ENCODE measurements around the gene NEUROD2.
A peak's percentile ranks its signal among the peaks of the same experiment; 100 is the strongest.

NEUROD2 gene
- total RNA-seq, result 0 reads per million in 2 experiments

DNA sequence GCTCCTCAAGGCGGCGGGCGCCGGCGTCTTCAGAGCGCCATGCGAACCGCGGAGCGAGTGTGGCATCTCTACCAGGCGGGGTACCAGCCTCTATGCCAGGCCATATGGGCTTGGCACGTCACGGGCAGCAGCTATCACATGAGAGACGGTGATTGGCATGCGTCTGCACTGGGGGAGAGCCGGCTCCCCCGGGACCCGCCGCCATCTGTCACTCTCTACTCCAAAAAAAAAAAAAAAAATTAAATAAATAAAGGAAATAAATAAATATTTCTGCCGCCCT lies at the start of gene NEUROD2:
Gene NEUROD2, minus strand, starts transcription at position 70 of the 280 bp plus-strand sequence. CDS start 1,321 bp downstream, outside the sequence.
- DNase-seq (ENCODE audit: low read depth), result no peak

- no peak for DNase-seq (ENCODE audit: low read depth)
Measured at GRCh38 chr17:39655105-39655504, 47.4 kb upstream of the NEUROD2 start.

DNA sequence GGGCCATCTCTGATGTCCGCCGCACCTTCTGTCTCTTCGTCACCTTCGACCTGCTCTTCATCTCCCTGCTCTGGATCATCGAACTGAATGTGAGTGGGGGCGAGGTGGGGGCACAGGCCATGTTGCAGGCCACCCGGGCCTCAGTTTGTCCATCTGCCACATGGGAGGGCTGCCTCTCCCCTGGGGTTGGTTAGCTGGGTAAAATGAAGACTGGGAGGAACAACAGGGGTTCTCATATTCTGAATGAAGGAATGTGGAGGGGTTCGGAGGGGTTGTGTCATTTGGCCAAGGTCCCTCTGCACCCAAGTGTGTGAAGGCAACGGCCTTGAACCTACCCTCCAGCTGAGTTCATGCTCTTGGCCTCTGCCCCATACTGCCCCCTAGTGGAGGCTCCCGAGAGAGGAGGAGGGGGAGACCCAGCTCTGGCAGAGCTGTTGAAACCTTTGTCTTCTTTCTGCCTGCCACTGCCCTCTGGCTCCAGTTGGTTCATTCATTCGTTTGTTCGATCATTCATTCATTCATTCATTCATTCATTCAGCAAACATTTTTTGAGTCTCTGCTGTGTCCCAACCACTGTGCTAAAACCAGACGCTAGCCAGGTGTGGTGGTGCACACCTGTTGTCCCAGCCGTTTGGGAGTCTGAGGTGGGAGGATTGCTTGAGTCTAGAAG lies 46.1 kb upstream of the NEUROD2 start:
- DNase-seq (ENCODE audit: low read depth), result peak; percentile 74

GRCh38 chr17:39653316-39653661 lies 45.6 kb upstream of the NEUROD2 start:
- DNase-seq (ENCODE audit: low read depth), result no peak

DNA sequence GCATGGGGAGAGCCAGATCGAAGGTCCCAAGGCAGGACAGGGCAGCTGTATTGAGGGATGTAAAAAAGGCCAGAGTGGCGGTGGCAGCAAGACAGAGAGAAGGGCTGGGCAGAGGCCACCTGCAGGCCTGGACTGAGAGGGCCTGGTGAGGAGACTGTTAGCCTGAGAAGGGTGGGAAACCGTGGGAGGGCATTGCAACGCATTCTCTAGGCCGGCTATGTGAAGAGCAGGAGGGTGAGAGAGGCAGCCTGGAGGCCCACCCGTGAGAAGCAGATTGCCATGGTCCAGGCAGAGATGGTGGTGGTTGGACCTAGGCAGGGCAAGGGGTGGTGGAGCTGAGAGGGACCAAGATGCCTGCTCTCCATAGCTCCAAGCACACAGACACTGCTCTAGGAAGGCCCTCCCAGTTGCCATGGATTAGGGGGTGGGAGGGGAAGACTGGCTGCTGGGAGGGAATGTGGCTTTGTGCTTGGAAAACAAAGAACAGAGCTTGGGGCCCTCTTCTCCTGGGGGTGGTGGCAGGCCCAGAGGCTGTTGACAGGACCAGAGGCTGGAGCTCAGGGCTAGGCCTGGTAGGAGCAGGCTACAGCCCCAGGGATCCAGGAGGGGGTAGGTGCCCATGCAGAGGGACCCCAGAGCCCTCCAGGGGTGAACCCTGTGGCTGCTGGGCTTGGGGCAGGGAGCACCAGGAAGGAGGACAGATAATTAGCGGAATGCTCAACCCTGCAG lies 45.0 kb upstream of the NEUROD2 start:
- DNase-seq (ENCODE audit: low read depth), result no peak

DNA sequence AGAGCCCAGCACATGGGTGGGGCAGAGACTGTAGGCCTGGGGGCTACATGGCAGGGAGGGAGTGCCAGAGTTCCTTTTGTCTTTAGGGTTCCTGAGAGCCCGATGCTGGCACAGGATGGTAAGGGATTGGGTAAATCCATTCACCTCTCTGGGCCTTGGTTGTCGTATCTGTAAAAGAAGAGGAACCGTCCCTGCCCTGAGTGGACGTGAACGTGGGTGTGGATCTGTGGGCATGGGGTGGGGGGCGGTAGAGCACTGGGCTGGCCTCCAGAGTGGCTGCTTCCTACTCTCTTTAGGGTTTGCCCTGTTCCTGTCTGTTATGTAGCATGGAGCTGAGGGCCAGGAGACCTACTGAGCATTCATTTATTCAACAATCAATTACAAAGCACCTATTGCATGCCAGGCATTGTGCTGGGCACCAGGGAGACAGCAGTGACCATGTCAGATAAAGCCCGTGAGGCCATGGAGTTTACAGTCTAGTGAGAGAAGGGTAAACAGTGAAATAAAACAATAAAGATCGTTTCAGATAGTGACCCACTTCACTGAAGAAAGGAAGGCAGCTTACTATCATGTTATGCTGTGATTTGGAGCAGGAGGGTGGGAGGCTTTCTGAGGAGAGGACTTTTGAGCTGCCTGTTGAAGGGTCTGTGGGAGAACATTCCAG lies 44.3 kb upstream of the NEUROD2 start:
- no peak for DNase-seq (ENCODE audit: low read depth)

- DNase-seq (ENCODE audit: low read depth), result no peak
Measured at GRCh38 chr17:39650121-39650579, 42.4 kb upstream of the NEUROD2 start.

DNA sequence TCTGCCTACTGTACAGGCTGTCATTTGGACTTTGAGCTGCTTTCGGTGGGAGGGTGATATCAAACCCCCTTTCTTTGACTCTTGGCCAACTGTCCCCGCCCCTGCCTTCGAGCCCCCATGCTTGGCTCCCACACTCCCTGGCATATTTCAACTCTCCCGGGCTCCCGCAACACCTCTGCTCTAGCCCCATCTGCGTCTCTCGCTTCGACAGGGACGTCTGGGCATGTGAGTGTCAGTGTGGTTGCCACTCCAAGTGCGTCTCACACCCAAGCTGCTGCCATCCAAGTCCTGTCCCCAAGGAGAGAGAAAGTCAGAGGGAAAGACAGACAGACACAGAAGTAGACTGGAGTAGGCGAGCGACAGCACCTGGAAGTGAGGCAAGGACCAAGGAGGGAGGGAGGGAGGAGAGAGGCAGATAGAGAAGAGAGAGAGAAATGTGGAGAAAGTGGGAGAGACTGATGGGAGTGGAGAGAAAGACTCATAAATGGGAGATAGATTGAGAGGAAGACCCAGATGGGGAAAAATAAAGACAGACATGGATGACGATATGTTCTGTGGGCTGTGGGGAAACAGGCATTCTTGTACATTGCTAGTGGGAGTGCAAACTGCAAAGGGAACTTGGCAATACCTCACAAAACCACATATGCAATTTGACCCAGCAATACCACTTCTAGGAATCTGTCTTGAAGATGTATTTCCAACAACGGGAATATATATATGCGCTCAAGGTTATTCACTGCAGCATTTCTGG lies 41.1 kb upstream of the NEUROD2 start:
- no peak for DNase-seq (ENCODE audit: low read depth)

DNA sequence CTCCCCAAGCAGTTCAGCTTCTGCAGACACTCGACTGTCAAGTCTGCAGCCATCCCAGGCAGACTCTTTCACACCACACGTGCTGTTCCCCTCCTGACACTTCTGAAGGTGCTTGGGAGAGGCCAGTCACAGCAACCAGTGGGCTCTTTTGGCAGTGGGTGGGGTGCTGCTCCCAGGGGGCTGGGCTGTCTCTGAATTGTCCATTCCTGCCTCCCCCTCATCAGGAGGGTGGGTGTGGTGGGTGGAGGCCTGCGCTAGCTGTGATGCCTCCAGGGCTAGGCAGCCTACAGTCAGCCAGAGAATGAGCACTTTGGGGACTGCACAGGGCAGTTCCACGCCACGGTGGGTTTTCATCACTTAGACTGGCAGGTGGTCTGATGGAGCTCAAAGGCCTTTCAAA lies 39.5 kb upstream of the NEUROD2 start:
- no peak for DNase-seq (ENCODE audit: low read depth)

- DNase-seq (ENCODE audit: low read depth), result no peak
Measured at GRCh38 chr17:39643271-39643670, 35.6 kb upstream of the NEUROD2 start.

- no peak for DNase-seq (ENCODE audit: low read depth)
Measured at GRCh38 chr17:39642291-39643074, 34.8 kb upstream of the NEUROD2 start.

DNA sequence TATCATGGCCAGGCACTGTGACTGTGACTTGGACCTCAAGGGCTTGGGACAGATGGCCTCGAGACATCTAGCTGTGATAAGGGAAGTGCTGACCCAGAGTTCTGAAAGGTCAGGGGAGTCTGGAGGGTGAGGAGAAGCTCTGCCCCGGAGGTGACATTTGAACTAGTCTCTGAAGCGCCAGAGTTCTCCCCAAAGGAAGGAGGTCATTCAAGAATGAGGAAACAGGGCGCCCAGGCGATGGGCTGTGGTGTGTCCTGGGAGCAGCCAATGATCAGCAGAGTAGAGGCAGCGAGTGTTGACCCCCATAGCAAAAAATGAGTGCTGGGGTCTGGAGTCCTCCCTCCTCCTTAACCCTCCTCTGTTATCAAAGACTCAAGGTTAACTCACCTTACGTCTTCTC lies 34.2 kb upstream of the NEUROD2 start:
- DNase-seq (ENCODE audit: low read depth), result no peak

DNA sequence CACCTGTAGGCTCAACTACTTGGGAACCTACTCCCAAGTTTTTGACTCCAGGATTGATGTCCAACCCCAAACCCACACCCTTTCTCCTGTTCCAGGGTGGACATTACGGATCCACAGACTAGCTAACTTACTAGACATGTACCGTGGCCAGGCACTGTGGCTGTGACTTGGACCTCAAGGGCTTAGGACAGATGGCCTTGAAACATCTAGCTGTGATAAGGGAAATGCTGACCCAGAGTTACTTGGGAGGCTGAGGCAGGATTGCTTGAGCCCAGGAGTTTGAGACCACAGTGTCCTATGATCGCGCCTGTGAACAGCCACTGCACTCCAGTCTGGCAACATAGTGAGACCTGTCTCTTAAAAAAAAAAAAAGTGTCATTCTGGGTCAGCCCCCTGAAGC lies 33.4 kb upstream of the NEUROD2 start:
- no peak for DNase-seq (ENCODE audit: low read depth)

GRCh38 chr17:39640591-39641031 lies 32.9 kb upstream of the NEUROD2 start:
- DNase-seq (ENCODE audit: low read depth), result no peak

DNA sequence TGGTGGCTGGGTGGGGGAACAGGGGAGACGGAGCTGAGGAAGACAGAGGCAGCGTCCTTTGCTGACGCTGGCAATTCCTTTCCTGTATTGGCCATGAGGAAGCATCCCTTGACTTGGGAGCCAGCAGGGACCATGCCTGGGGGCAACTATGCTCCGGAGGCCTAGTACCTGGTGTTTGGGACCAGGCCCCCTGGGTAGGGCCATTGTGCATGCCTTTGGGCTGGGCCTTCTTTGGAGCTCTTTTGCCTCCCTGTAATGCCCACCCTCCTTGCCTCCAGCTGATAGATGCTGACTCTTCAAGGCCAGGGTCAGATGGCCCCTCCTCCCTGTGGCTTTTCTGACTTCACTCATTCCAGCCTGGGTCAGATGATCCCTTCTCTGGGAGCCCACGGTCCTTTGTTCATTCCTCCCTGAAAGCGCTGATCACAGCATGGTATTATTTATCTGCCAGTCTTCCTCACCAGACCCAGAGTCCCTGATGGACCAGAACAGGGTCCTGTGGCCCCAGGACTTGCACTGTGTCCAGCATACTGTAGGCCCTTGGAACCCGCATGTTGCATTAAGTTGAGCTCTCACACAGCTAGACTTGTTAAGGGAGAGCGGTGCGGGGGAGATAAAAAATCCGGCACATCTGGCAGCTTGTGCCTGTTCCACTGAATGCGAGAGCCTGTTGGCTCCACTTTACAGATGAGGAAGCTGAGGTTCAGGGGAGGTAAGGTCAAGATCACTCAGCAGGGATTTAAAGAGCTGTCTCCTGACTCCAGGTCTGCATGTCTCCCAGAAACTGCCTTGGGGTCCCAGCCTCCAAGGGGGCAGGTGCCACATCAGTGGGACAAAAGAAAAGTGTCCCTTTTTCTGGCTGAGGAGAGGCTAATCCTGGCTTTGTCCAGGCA lies 32.1 kb upstream of the NEUROD2 start:
- no peak for DNase-seq (ENCODE audit: low read depth)

- no peak for DNase-seq (ENCODE audit: low read depth)
Measured at GRCh38 chr17:39639043-39639442, 31.3 kb upstream of the NEUROD2 start.

- no peak for DNase-seq (ENCODE audit: low read depth)
Measured at GRCh38 chr17:39638317-39638716, 30.6 kb upstream of the NEUROD2 start.

GRCh38 chr17:39636927-39637736 lies 29.4 kb upstream of the NEUROD2 start, which contains the start of gene STARD3:
TSS of gene STARD3 (plus strand) at chr17:39637144. CDS start at chr17:39653532, 16,388 bp downstream.
- DNase-seq (ENCODE audit: low read depth), result peak; percentile 82

DNA sequence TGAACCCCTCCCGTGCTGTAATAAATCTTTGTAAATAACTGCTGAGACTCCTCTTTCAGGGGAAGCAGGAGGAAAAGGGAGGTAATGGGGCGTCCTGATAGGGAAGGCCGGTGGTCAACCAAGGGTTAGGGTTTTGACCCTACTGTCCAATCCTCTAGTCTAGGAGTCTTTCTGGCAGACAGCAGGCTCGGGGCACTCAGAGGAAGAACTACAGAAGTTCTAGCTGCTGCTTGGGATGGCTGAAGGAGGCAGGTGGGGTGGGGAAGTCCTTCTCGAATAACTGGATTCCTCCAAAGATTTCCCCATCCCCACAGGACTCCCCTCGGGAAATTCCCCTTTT lies 28.8 kb upstream of the NEUROD2 start:
- DNase-seq (ENCODE audit: low read depth), result no peak

Data from T follicular helper cell (primary cell).